Retinal pigment epithelial cell (primary cell): ENCODE measurements around the gene AQP2.
"Not testable (repeated sequence)": the region's sequence is repeated elsewhere in the genome, so short reads cannot be mapped to it uniquely, and the experiment has no call there.

Experiments used
- DNase-seq: peaks from one replicate; pipeline ENCODE4 v3.0.0-alpha.2; 2010; ENCODE audit warnings: low read depth
- H3K4me3 ChIP-seq: 2 replicates; pipeline ENCODE4 v1.5.1; 2011; ENCODE audit warnings: mild to moderate bottlenecking, low read length, control low read depth, moderate library complexity
- CTCF ChIP-seq: conservative IDR thresholded peaks from 2 replicates; pipeline ENCODE4 v1.5.1; 2011; ENCODE audit warnings: low read depth, low read length, control low read depth, inconsistent platforms

Gene AQP2

GRCh38 chr12:49982246-49983087 lies 31.9 kb downstream of the AQP2 start:
- TF ChIP-seq CTCF, result no peak
- no peak for DNase-seq
- H3K4me3 ChIP-seq, result no peak overlapping the region

- H3K4me3 ChIP-seq, result no peak overlapping the region
- DNase-seq, result peak; percentile 73
- TF ChIP-seq CTCF, result no peak
Observed at GRCh38 chr12:49983892-49984291, 33.4 kb downstream of the AQP2 start.

DNA sequence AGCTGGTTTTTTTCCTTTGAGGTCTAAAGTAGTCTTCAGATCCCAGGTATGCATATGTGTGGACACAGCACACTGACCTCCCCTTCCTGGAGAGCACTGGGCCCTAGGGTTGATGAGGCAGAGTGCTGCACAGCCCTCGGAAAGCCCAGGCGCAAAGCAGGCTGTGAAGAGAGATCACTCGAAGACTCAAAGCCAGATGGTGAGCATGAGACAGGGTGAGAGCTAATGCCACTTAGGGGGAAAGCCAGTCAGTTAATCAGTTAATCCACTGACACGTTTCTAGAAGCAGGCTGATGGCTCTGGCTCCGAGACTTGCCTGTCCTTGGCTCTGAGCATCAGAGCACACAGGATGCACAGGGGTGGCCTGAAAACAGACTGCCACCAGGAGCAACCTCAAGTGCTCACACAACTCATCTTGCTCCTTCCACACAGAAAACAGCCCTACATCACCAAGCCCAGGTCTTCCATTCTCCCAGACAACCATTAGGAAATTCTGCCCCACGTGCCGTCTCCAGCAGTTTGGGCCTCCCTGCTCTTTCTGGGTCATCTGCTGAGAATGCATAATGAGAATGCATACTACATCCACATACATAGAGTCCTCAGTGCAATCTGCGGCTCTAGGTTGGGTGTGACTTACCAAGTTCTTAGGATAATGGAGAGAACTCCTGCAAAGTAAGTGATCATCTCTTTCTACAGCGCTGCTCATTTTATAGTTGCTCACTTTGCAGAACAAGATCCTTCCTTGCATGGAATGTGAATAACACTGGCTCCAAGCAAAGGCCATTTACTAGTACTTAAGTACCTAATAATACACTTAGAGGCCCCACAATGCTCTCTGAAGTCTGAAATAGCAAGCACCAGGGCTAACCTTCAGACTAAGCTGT lies 34.2 kb downstream of the AQP2 start:
- TF ChIP-seq CTCF, result no peak
- no peak overlapping the region for H3K4me3 ChIP-seq
- no peak for DNase-seq

GRCh38 chr12:49985981-49986380 lies 35.4 kb downstream of the AQP2 start:
- no peak overlapping the region for H3K4me3 ChIP-seq
- no peak for TF ChIP-seq CTCF
- DNase-seq, result no peak

- not testable (repeated sequence) for DNase-seq, H3K4me3 ChIP-seq
Observed at GRCh38 chr12:49986476-49986875, 35.9 kb downstream of the AQP2 start.

GRCh38 chr12:49987625-49988303 lies 37.2 kb downstream of the AQP2 start:
- no peak overlapping the region for H3K4me3 ChIP-seq
- no peak for TF ChIP-seq CTCF
- no peak for DNase-seq

DNA sequence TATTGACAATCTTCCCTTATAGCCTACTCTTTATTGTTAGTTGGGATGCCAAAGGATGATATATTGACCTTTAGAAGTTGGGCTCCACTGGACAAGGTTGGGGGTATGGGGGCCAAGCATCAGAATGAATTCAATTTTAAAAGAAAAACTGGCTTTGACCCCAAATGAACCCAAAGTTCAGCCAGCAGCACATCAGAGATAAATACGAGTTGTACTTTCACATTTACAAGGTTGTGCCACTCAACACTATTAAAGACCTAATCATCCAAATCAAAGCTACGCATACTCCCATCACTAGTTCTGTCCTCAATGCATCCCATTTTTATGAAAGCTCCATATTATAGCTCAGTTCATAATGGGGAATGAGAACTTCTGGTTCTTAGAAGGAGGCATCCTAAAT lies 38.9 kb downstream of the AQP2 start:
- DNase-seq, H3K4me3 ChIP-seq: not testable (repeated sequence)
